Measurements from ENCODE around the gene OTC. TPM values are rescaled to one million over a fixed set of nuclear protein-coding genes. Genes with fewer than 3 reads are reported as not detected.

OTC gene
- total and polyA plus RNA-seq, 4 donors: 41.5 to 72.1 (median 57.1) TPM

- H3K36me3 ChIP-seq (ENCODE audit: control insufficient read depth in 4 of 4, insufficient read depth in 3 of 4, low read depth in 1 of 4, low read length in 3 of 4): peaks cover 0 to 3% (median 0%) of the 10 kb centered on the region in 4 donors
- peaks cover 0 to 4% (median 1%) of the 10 kb centered on the region in 4 donors for H3K4me1 ChIP-seq (ENCODE audit: control insufficient read depth in 4 of 4, insufficient read depth in 4 of 4, low read length in 3 of 4)
- H3K9me3 ChIP-seq (ENCODE audit: control insufficient read depth in 4 of 4, low read length in 3 of 4): no peaks in the 10 kb centered on the region
- no peak overlapping the region for H3K9ac ChIP-seq (ENCODE audit: low read depth in 1 of 2, low read length in 2 of 2)
- TF ChIP-seq REST (IDR thresholded peaks at IDR 0.05): no peak
- no peak for TF ChIP-seq ZBTB33 (IDR thresholded peaks at IDR 0.05)
- no peak for TF ChIP-seq GABPA (IDR thresholded peaks at IDR 0.05 in 1 of 2, conservative IDR thresholded peaks at IDR 0.05 in 1 of 2)
- TF ChIP-seq CTCF (IDR thresholded peaks at IDR 0.05; ENCODE audit: low read depth, low read length, missing input control): no peak
- TF ChIP-seq NR2F2 (IDR thresholded peaks at IDR 0.05): no peak
- no peaks in the 10 kb centered on the region for H3K27me3 ChIP-seq (ENCODE audit: control insufficient read depth in 4 of 4, insufficient read depth in 4 of 4, low read length in 3 of 4)
- no peak overlapping the region for H3K27ac ChIP-seq (ENCODE audit: low read depth in 1 of 2, low read length in 2 of 2)
- no peak overlapping the region for H3K4me3 ChIP-seq (ENCODE audit: low read depth in 1 of 3, low read length in 3 of 3)
- DNase-seq (ENCODE audit: low spot score): no peak
- WGBS: over 99% methylated on average over 7 of the region's 7 CpGs
Observed at GRCh38 chrX:38315186-38315585, 37.2 kb upstream of the OTC start.

GRCh38 chrX:38318196-38318595 is 34.2 kb upstream of the OTC start:
- H3K4me1 ChIP-seq (ENCODE audit: control insufficient read depth in 4 of 4, insufficient read depth in 4 of 4, low read length in 3 of 4): peaks cover 0 to 4% (median 1%) of the 10 kb centered on the region in 4 donors
- no peak overlapping the region for H3K9ac ChIP-seq (ENCODE audit: low read depth in 1 of 2, low read length in 2 of 2)
- WGBS: 65% methylated on average over 3 of the region's 3 CpGs
- H3K27ac ChIP-seq (ENCODE audit: low read depth in 1 of 2, low read length in 2 of 2): no peak overlapping the region
- no peaks in the 10 kb centered on the region for H3K9me3 ChIP-seq (ENCODE audit: control insufficient read depth in 4 of 4, low read length in 3 of 4)
- no peaks in the 10 kb centered on the region for H3K27me3 ChIP-seq (ENCODE audit: control insufficient read depth in 4 of 4, insufficient read depth in 4 of 4, low read length in 3 of 4)
- DNase-seq (ENCODE audit: low spot score): no peak
- peaks cover 0 to 3% (median 0%) of the 10 kb centered on the region in 4 donors for H3K36me3 ChIP-seq (ENCODE audit: control insufficient read depth in 4 of 4, insufficient read depth in 3 of 4, low read depth in 1 of 4, low read length in 3 of 4)
- no peak overlapping the region for H3K4me3 ChIP-seq (ENCODE audit: low read depth in 1 of 3, low read length in 3 of 3)
- TF ChIP-seq HNF4A (conservative IDR thresholded peaks at IDR 0.05): no peak

- H3K27me3 ChIP-seq (ENCODE audit: control insufficient read depth in 4 of 4, insufficient read depth in 4 of 4, low read length in 3 of 4): no peaks in the 10 kb centered on the region
- no peak for DNase-seq (ENCODE audit: low spot score)
- no peak overlapping the region for H3K27ac ChIP-seq (ENCODE audit: low read depth in 1 of 2, low read length in 2 of 2)
- peaks cover 0 to 4% (median 1%) of the 10 kb centered on the region in 4 donors for H3K4me1 ChIP-seq (ENCODE audit: control insufficient read depth in 4 of 4, insufficient read depth in 4 of 4, low read length in 3 of 4)
- H3K9me3 ChIP-seq (ENCODE audit: control insufficient read depth in 4 of 4, low read length in 3 of 4): no peaks in the 10 kb centered on the region
- H3K4me3 ChIP-seq (ENCODE audit: low read depth in 1 of 3, low read length in 3 of 3): no peak overlapping the region
- peaks cover 0 to 1% (median 0%) of the 10 kb centered on the region in 4 donors for H3K36me3 ChIP-seq (ENCODE audit: control insufficient read depth in 4 of 4, insufficient read depth in 3 of 4, low read depth in 1 of 4, low read length in 3 of 4)
- WGBS: 38% methylated on average over 4 of the region's 4 CpGs
- no peak overlapping the region for H3K9ac ChIP-seq (ENCODE audit: low read depth in 1 of 2, low read length in 2 of 2)
- TF ChIP-seq EGR1 (IDR thresholded peaks at IDR 0.05; ENCODE audit: low read depth in 2 of 2) (no peak), TAF1 (conservative IDR thresholded peaks at IDR 0.05) (no peak), REST (IDR thresholded peaks at IDR 0.05) (no peak), MAX (IDR thresholded peaks at IDR 0.05) (no peak), FOXA1 (IDR thresholded peaks at IDR 0.05) (no peak), ZBTB33 (IDR thresholded peaks at IDR 0.05) (no peak)
Observed at GRCh38 chrX:38318606-38319005, 33.8 kb upstream of the OTC start.

All from liver (tissue), 9 donors.